GM12892 (cell line): Measurements from ENCODE around the gene PLBD2.

Source experiments
- POLR2A ChIP-seq: IDR thresholded peaks from 2 replicates; pipeline ENCODE4 v1.6.1; 2011; ENCODE audit warnings: low read depth, low read length, control low read depth
- POLR2AphosphoS5 ChIP-seq: IDR thresholded peaks from 2 replicates; pipeline ENCODE4 v1.6.1; 2011; ENCODE audit warnings: low read depth, low read length, control low read depth
- TAF1 ChIP-seq: IDR thresholded peaks from 2 replicates; pipeline ENCODE4 v1.6.1; 2011; ENCODE audit warnings: low read depth, mild to moderate bottlenecking, control low read depth, low read length, borderline replicate concordance

GRCh38 chr12:113402586-113403260 is 44.3 kb downstream of the PLBD2 start:
- no peak for TF ChIP-seq POLR2A
- TF ChIP-seq POLR2AphosphoS5: no peak
- no peak for TF ChIP-seq TAF1
